Measurements from ENCODE around the gene HPSE2.

- no peak for TF ChIP-seq POLR2A (IDR thresholded peaks at IDR 0.05; ENCODE audit: low read length)
- no peak for TF ChIP-seq GATA1 (IDR thresholded peaks at IDR 0.05; ENCODE audit: low read depth, low read length)
Measured at GRCh38 chr10:98569853-98570252, 665.8 kb downstream of the HPSE2 start.
